Activated T-helper 2 cell treated with anti-CD3 and anti-CD28 coated beads, Interferon-gamma antibody, Interleukin-2, Interleukin-4, amounts not matched to agents 10 μg/mL and 5 μg/mL and 100 μg/mL, durations not matched to agents 14 hours and 24 hours and 36 hours (primary cell): ENCODE data around the gene ZBTB20. TPM values are rescaled to one million over a fixed set of nuclear protein-coding genes. Genes with fewer than 3 reads are reported as not detected.

ENCODE experiments used
- DNase-seq: peaks from one replicate; pipeline ENCODE4 v3.0.0; 2021; ENCODE audit warnings: low spot score
- H3K27ac Mint-ChIP-seq: one replicate; pipeline ENCODE4 v1.8.0; 2021; ENCODE audit warnings: mixed read lengths
- H3K27me3 Mint-ChIP-seq: one replicate; pipeline ENCODE4 v1.8.0; 2021; ENCODE audit warnings: low read depth, mixed read lengths
- H3K36me3 Mint-ChIP-seq: one replicate; pipeline ENCODE4 v1.8.0; 2021; ENCODE audit warnings: low read depth, mixed read lengths
- H3K4me1 Mint-ChIP-seq: one replicate; pipeline ENCODE4 v1.8.0; 2021; ENCODE audit warnings: low read depth, mixed read lengths
- H3K4me3 Mint-ChIP-seq: one replicate; pipeline ENCODE4 v1.8.0; 2021; ENCODE audit warnings: low read depth, mild to moderate bottlenecking, moderate library complexity, mixed read lengths
- H3K9me3 Mint-ChIP-seq: one replicate; pipeline ENCODE4 v1.8.0; 2021; ENCODE audit warnings: mixed read lengths
- intact Hi-C: fragments of 100-400 bp; cut with micrococcal nuclease; formaldehyde crosslinking; loops from one replicate; pipeline ENCODE4 v1.15.1; 2023
- total RNA-seq: library from RNA; stranded (reverse); gene quantifications from 2 replicates; pipeline ENCODE4 v1.2.3, GENCODE V29; 2022

Gene ZBTB20
- total RNA-seq, 1 donor from 2014 or later, result 3.3 TPM

DNA sequence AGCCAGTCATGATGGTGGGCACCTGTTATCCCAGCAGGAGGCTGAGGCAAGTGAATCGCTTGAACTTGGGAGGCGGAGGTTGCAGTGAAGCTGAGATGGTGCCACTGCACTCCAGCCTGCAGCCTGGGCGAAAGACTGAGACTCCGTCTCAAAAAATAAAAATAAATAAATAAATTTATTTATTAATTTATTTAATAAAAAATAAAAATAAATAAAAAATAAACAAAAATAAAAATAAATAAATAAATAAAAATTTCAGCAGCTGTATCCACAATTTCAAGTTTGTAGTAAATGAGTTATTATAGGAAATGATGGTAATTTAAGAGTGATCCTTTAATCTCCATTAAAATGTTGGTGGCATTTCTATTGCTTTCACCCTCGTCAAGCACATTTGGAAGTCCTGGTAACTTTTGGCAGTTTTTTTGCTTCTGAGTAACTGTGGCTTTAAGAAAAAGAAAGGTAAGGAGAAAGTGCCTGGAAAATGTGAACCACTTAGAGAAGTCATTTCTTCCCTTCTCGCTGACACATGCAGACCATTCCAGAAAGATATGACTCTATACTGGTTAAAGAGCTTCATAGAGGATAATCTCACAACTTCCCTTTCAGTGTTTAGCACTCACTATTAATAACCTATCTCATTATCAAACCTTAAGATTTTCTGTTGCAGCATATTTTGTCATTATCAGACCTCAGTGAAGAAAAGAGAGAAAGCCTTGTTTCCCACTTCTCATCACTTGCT is 556.6 kb downstream of the ZBTB20 start:
- Mint-ChIP-seq H3K9me3 (no peaks in the 10 kb centered on the region), H3K36me3 (no peaks in the 10 kb centered on the region), H3K4me3 (no peak overlapping the region), H3K27ac (no peak overlapping the region), H3K27me3 (no peaks in the 10 kb centered on the region), H3K4me1 (no peaks in the 10 kb centered on the region)
- no peak for DNase-seq
- intact Hi-C loops, result no loop called here

DNA sequence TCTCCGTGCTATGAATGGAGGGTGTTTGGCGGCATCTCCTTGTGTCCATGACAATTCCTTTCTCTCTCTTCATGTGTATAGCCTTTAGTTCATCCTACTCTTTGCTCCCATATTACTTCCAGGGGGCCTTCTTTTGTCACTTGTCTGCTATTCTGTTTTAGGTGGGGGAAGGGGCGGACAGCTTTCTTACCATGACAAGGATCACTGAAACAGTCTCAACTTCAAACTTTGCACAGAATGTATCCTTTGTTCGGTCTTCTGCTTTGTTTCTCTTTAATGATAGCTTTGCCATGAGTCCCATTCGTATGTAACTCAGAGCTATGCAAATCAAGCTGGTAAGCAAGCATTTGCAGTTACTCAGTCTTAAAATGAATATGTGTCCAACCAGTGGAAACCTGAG is 559.1 kb downstream of the ZBTB20 start:
- H3K27me3 Mint-ChIP-seq, result no peaks in the 10 kb centered on the region
- no peak overlapping the region for H3K27ac Mint-ChIP-seq
- H3K36me3 Mint-ChIP-seq, result no peaks in the 10 kb centered on the region
- no peak for DNase-seq
- H3K4me3 Mint-ChIP-seq, result no peak overlapping the region
- intact Hi-C loops, result no loop called here
- H3K4me1 Mint-ChIP-seq, result peaks cover 2% of the 10 kb centered on the region
- H3K9me3 Mint-ChIP-seq, result no peaks in the 10 kb centered on the region

DNA sequence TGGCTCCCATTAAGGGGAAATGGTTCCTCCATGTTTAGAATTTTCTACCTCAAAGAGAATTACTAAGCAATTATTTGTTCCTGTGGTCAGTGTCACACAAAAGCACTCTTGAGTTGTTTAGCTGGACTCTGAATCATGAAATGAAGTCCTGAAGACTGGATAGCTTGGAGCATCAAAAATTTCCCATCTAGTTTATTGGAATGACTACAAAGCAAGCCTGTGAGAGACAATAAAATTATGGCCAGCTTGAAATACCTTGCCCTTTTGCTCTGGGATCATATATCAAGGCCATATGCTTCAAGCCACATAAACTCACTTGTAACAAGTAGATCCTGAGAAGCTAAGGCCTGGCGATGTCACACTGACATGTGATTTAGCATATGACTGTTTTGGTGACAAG is 561.0 kb downstream of the ZBTB20 start:
- no peak for DNase-seq
- Mint-ChIP-seq H3K4me1 (peaks cover 6% of the 10 kb centered on the region), H3K4me3 (no peak overlapping the region), H3K9me3 (no peaks in the 10 kb centered on the region), H3K27me3 (no peaks in the 10 kb centered on the region), H3K36me3 (no peaks in the 10 kb centered on the region), H3K27ac (no peak overlapping the region)
- intact Hi-C loops, result no loop called here

DNA sequence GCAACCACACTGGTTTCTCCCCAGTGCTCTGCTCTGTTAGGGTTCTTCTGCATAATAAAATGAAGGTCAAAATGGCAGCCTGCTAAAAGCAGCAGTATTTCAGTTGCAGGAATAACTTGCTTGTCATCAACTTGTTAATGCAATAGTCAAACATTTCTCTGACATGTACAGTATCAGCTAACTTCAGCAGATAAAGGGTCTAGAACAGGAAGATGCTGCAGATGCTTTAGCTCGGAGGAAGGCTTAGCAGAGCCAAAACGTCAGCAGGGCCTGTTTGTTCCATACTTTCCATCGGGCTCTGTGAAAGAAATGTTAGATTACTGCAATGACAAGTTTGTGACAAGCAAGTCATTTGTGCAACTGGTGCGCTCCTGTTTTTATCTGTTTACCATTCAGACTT is 561.4 kb downstream of the ZBTB20 start:
- Mint-ChIP-seq H3K27me3 (no peaks in the 10 kb centered on the region), H3K27ac (no peak overlapping the region), H3K36me3 (no peaks in the 10 kb centered on the region), H3K9me3 (no peaks in the 10 kb centered on the region), H3K4me1 (peaks cover 6% of the 10 kb centered on the region), H3K4me3 (no peak overlapping the region)
- no peak for DNase-seq
- intact Hi-C loops, result no loop called here

DNA sequence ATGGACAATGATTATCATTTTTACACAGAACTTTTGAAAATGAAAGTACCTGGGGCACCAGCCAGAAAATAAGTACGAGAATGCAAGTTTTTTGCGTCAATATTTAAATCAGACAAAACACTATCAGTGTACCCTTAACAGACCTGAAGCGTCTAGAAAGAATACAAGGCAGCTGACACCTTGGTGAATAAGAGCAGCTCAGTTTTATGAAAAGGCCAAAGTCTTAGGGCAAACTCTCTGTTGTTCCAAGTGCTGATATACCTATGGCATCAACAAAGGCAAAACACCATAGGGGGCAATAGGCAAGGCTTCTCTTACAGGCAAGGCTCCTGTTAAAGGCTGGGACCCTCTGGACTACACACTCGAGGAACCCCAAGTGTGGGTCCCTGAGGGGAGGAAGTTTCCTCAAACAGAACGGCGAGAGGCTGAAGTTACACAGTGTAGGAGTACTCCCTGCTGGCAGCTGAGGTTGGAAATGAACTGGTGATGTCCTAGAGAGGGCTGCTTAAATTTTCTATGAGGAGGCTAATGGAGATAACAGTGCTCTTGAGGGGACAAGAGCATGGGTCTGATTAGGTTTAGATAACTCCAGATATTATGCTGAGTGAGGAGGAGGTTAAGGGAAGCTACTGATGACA is 562.2 kb downstream of the ZBTB20 start:
- DNase-seq, result no peak
- H3K4me3 Mint-ChIP-seq, result no peak overlapping the region
- H3K9me3 Mint-ChIP-seq, result no peaks in the 10 kb centered on the region
- H3K4me1 Mint-ChIP-seq, result peaks cover 6% of the 10 kb centered on the region
- H3K36me3 Mint-ChIP-seq, result no peaks in the 10 kb centered on the region
- no peaks in the 10 kb centered on the region for H3K27me3 Mint-ChIP-seq
- intact Hi-C loops, result no loop called here
- no peak overlapping the region for H3K27ac Mint-ChIP-seq

DNA sequence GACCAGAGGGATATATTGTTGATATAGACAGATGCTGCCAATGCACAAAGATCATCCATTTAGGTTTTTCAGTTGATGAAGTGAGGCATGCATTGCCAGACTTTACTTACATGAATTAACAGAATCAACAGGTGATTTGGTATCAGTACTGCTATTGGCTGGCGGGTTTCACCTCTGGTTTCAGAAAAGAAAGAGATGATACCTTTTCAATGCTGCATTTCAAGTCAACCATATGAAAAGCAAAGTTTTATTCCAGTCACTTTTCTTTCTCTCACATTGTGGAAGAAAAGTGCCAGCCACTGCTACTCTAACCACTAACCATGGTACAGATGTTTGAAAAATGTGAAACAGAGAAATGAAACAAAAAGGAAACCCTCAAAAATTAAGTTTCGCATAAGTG is 564.2 kb downstream of the ZBTB20 start:
- Mint-ChIP-seq H3K27ac (no peak overlapping the region), H3K4me3 (no peak overlapping the region), H3K4me1 (peaks cover 6% of the 10 kb centered on the region), H3K36me3 (no peaks in the 10 kb centered on the region), H3K27me3 (no peaks in the 10 kb centered on the region), H3K9me3 (no peaks in the 10 kb centered on the region)
- no peak for DNase-seq
- intact Hi-C loops, result no loop called here

DNA sequence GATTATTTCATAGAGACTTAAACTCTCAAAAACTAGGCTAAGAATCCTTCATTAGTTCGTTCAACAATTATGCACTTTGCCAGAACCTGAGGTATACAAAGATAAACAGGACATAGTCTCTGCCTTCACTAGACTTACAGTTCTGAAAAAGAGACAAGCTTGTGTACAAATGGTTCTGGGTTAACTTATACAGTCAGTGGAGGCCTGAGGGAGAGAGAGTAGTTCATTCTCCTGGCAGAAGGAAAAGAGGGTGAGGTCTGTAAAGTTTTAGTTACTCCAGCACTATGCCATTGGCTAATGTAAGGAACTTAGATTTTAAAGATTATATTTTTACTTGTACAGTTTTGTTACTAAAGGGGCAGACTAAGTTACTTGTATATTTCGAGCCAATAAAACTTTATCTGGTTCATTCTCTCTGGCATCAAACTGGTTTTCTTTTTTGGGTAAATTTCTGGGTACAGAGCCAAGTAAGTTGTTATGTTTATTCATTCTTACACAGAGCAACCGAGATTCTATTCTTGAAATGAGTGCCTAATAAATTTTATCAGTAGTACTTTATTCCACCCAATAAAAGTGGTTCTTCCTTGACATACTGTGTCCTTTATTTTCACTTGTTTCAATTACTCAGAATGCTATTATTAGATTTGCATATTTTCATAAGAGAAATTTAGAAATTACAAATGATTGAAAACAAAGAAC is 574.6 kb downstream of the ZBTB20 start:
- Mint-ChIP-seq H3K27ac (no peak overlapping the region), H3K4me1 (no peaks in the 10 kb centered on the region), H3K9me3 (no peaks in the 10 kb centered on the region), H3K36me3 (no peaks in the 10 kb centered on the region), H3K27me3 (peaks cover 1% of the 10 kb centered on the region), H3K4me3 (no peak overlapping the region)
- no peak for DNase-seq
- intact Hi-C loops, result no loop called here

DNA sequence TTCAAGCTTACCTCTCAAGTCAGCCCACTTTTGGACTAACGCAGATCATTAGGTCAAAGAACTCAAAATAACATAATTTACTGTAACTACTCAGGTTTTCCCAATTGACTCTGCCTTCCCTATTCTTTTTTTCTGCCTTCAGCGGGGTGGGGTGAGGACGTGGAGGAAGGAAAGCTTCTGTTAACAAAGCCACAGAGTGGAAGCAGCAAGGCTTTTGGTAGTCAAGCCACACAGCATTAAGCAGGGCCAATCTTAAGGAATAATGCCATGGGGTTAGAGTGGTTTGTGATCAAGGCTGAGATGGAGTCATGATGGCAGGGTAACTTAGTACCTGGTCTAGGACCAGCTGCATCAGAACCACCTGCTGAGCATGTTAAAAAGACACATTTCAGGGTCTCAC is 575.7 kb downstream of the ZBTB20 start:
- Mint-ChIP-seq H3K36me3 (no peaks in the 10 kb centered on the region), H3K9me3 (no peaks in the 10 kb centered on the region), H3K27ac (no peak overlapping the region), H3K4me3 (no peak overlapping the region), H3K4me1 (no peaks in the 10 kb centered on the region), H3K27me3 (peaks cover 1% of the 10 kb centered on the region)
- intact Hi-C loops, result no loop called here
- DNase-seq, result no peak

DNA sequence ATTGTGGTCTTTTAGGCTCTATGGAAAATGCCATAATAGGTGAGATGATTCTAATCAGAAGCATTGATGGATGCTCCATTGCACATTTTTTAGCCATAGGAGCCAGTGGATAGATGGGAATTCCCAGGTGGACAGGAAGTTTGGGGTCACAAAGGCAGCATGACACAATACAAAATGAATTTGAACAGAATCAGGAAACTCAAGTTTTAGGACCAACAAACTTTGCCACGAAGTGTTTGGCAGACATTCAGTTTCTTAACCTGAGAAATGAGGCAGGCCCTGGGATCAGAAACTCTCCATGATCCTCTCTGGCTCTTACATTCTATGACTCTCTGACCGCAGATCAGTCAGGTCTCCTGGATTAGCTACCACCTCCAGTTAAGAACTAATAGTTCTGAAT is 577.9 kb downstream of the ZBTB20 start:
- Mint-ChIP-seq H3K27ac (no peak overlapping the region), H3K4me3 (no peak overlapping the region), H3K4me1 (peaks cover 3% of the 10 kb centered on the region), H3K9me3 (no peaks in the 10 kb centered on the region), H3K27me3 (no peaks in the 10 kb centered on the region), H3K36me3 (no peaks in the 10 kb centered on the region)
- DNase-seq, result no peak
- intact Hi-C loops, result no loop called here

DNA sequence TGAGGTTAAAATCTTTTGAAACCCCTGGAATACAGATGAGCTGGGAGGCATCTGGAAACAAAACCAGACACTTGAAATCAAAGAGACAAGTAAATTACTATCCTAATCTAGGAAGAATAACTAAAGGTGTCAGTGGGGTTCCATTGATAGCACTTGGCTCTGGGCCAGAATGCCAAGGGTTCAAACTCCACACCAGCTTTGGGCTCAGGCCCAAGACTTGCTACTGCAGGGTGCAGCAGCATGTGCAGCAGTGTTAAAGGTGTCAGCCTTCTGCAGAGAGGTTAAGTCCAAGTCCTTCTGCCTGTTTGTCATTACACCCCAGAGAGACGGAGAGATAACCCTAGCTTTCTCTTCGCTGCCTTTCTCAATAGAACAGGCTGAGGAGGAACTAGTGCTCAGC is 579.3 kb downstream of the ZBTB20 start:
- H3K36me3 Mint-ChIP-seq, result no peaks in the 10 kb centered on the region
- H3K4me1 Mint-ChIP-seq, result peaks cover 3% of the 10 kb centered on the region
- DNase-seq, result no peak
- intact Hi-C loops, result no loop called here
- no peaks in the 10 kb centered on the region for H3K9me3 Mint-ChIP-seq
- no peak overlapping the region for H3K27ac Mint-ChIP-seq
- no peak overlapping the region for H3K4me3 Mint-ChIP-seq
- H3K27me3 Mint-ChIP-seq, result no peaks in the 10 kb centered on the region

DNA sequence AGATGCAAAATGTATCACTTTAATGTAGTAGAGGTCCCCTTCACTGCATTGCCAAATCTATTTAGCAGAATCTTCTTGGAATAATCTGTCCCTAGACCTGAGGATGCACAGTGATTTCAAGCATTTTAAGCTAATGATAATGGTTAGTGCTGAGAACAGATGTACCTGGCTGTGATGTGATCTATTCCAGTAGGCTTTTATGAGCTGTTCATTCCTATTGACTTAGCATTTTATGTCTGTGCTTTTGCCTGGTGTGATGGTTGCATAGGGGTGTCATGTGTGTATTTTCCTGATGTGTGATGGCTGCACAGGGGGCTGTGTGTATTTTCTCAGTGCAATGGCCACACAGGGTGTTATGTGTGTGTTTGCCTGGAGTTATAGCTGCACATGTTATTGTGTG is 580.3 kb downstream of the ZBTB20 start:
- intact Hi-C loops, result no loop called here
- Mint-ChIP-seq H3K27ac (no peak overlapping the region), H3K4me3 (no peak overlapping the region), H3K27me3 (no peaks in the 10 kb centered on the region), H3K9me3 (no peaks in the 10 kb centered on the region), H3K4me1 (peaks cover 3% of the 10 kb centered on the region), H3K36me3 (no peaks in the 10 kb centered on the region)
- no peak for DNase-seq

DNA sequence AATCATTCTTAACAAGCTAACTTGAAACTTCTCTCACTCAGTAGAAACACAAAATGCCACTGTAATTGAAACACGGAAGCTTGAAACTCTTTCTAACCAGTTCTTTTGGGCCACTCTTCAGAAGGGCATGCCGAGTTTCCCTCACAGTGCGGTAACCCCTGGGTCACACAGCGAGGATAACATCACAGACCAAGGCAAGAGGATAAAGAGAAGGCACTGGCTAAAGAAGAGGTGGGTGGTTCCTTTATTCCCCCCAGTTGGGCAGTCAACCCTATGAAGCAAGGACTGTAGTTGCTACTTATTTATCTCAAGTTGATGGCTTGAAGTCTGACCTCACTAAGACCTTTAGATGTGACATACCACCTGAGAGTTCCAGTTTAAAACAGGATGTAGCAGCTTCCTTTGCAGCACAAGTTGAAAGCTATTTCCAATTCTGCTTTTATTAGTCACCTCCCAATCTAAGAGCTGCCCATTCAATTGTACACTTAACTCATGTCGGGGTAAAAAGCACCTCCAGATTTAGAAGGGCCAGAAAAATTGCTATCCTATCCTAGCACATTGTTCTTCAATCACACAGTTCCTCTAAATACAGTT is 580.8 kb downstream of the ZBTB20 start:
- Mint-ChIP-seq H3K4me3 (no peak overlapping the region), H3K36me3 (no peaks in the 10 kb centered on the region), H3K4me1 (peaks cover 3% of the 10 kb centered on the region), H3K27ac (no peak overlapping the region), H3K9me3 (no peaks in the 10 kb centered on the region), H3K27me3 (no peaks in the 10 kb centered on the region)
- intact Hi-C loops, result no loop called here
- DNase-seq, result no peak

DNA sequence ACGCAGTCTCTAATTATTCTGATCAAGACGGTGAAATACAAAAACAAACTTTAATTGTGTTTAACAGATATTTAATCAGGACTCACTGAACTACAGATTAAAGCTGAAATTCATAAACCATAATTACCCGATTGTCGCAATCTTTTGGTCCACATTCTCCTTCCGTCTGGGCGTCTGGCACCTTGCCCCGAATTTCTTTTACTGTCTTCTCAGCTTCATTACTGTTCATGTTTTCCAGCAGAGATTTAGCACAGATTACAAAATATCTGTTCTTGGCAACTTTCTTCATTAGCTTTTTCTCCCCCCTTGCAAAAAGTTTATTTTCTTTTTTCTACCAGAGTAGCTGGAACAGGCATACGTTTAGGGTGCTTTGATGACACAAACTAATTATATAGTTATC is 581.9 kb downstream of the ZBTB20 start:
- H3K4me3 Mint-ChIP-seq, result no peak overlapping the region
- DNase-seq, result no peak
- intact Hi-C loops, result no loop called here
- no peak overlapping the region for H3K27ac Mint-ChIP-seq
- H3K9me3 Mint-ChIP-seq, result no peaks in the 10 kb centered on the region
- peaks cover 3% of the 10 kb centered on the region for H3K4me1 Mint-ChIP-seq
- no peaks in the 10 kb centered on the region for H3K27me3 Mint-ChIP-seq
- no peaks in the 10 kb centered on the region for H3K36me3 Mint-ChIP-seq
